Hepatocyte (in vitro differentiated cells): Measurements from ENCODE around the gene PACSIN2. TPM values are rescaled to one million over a fixed set of nuclear protein-coding genes. Genes with fewer than 3 reads are reported as not detected.

Experiments used
- DNase-seq: peaks from one replicate; pipeline ENCODE4 v3.0.0-alpha.2; 2016; ENCODE audit warnings: low spot score
- H2AFZ ChIP-seq: fragments of 200-600 bp; sonication (generic); 2 replicates; pipeline ENCODE4 v1.6.0; 2016; ENCODE audit warnings: antibody characterized with exemption, mild to moderate bottlenecking
- H3K27ac ChIP-seq: fragments of 200-600 bp; sonication (generic); 2 replicates; pipeline ENCODE4 v1.5.1; 2016; ENCODE audit warnings: mild to moderate bottlenecking
- H3K27me3 ChIP-seq: fragments of 200-600 bp; sonication (generic); 2 replicates; pipeline ENCODE4 v1.6.1; 2016
- H3K36me3 ChIP-seq: fragments of 200-600 bp; sonication (generic); replicated peaks from 2 replicates; pipeline ENCODE4 v1.5.1; 2016; ENCODE audit warnings: low read depth; ENCODE audit not compliant: insufficient read depth
- H3K4me1 ChIP-seq: fragments of 200-600 bp; sonication (generic); 2 replicates; pipeline ENCODE4 v1.5.1; 2016; ENCODE audit warnings: mild to moderate bottlenecking, moderate library complexity; ENCODE audit not compliant: insufficient read depth
- H3K4me2 ChIP-seq: fragments of 200-600 bp; sonication (generic); 2 replicates; pipeline ENCODE4 v1.6.0; 2016
- H3K4me3 ChIP-seq: fragments of 200-600 bp; sonication (generic); 2 replicates; pipeline ENCODE4 v1.5.1; 2016; ENCODE audit warnings: mild to moderate bottlenecking
- H3K79me2 ChIP-seq: fragments of 200-600 bp; sonication (generic); 2 replicates; pipeline ENCODE4 v1.6.0; 2017; ENCODE audit warnings: mild to moderate bottlenecking
- H3K9me2 ChIP-seq: fragments of 200-600 bp; sonication (generic); replicated peaks from 2 replicates; pipeline ENCODE4 v1.6.0; 2017; ENCODE audit warnings: mild to moderate bottlenecking; ENCODE audit not compliant: insufficient read depth
- H3K9me3 ChIP-seq: fragments of 200-600 bp; sonication (generic); 2 replicates; pipeline ENCODE4 v1.5.1; 2016; ENCODE audit warnings: low read depth, mild to moderate bottlenecking
- H4K20me1 ChIP-seq: fragments of 200-600 bp; sonication (generic); 2 replicates; pipeline ENCODE4 v1.6.0; 2016; ENCODE audit warnings: mild to moderate bottlenecking; ENCODE audit not compliant: insufficient read depth, poor library complexity, severe bottlenecking
- CTCF ChIP-seq: fragments of 200-600 bp; sonication (generic); IDR thresholded peaks from 2 replicates; pipeline ENCODE4 v1.5.1; 2016; ENCODE audit warnings: antibody characterized with exemption, mild to moderate bottlenecking; ENCODE audit not compliant: poor library complexity
- EZH2 ChIP-seq: fragments of 200-600 bp; sonication (generic); IDR thresholded peaks from 2 replicates; pipeline ENCODE4 v1.6.1; 2016; ENCODE audit warnings: antibody characterized with exemption, mild to moderate bottlenecking, borderline replicate concordance
- EZH2phosphoT487 ChIP-seq: fragments of 200-600 bp; sonication (generic); IDR thresholded peaks from one replicate; pipeline ENCODE4 v1.6.1; 2018; ENCODE audit warnings: antibody characterized with exemption, mild to moderate bottlenecking, low read depth, moderate library complexity; ENCODE audit not compliant: unreplicated experiment, severe bottlenecking
- WGBS: methylation state at CpG from one replicate; pipeline ENCODE4 v1.1.6; 2016; ENCODE audit warnings: low lambda C conversion rate; ENCODE audit errors: missing lambda C conversion rate; 5-methylcytosine and 5-hydroxymethylcytosine counted together
- polyA plus RNA-seq: library from polyadenylated mRNA; unstranded; fragments of >200 nt; fragmentation: Nextera tagmentation; extraction: Ambion mirVana; gene quantifications from 2 replicates; pipeline ENCODE4 v1.2.1, GENCODE V29; 2016
- total RNA-seq: library from RNA; depleted of rRNA; stranded (reverse); fragments of >200 nt; gene quantifications from 2 replicates; pipeline ENCODE4 v1.2.3, GENCODE V29; 2014

PACSIN2 gene
- total and polyA plus RNA-seq, 2 experiments from 2014 or later = 77.7 to 86.3 TPM

DNA sequence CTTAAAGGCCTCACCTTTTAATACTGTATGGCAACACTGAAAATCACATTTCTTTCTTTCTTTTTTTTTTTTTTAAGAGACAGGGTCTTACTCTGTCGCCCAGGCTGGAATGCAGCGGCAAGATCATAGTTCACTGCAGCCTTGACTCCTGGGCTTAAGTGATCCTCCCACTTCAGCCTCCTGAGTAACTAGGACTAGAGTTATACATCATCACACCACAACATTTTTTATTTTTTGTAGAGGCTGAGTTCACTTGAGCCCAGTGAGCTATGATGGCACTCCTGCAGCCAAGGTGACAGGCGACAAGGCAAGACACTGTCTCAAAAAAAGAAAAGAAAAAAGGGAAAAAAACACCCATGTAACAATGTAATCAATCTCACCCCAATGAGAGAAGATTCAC lies 167.8 kb downstream of the PACSIN2 start:
- Histone ChIP-seq H3K27ac (no peak overlapping the region), H3K4me2 (no peak overlapping the region), H2AFZ (no peak overlapping the region), H3K79me2 (peaks cover 77% of the 10 kb centered on the region), H3K27me3 (no peaks in the 10 kb centered on the region), H3K4me1 (peaks cover 3% of the 10 kb centered on the region), H3K4me3 (no peak overlapping the region), H3K9me3 (no peaks in the 10 kb centered on the region), H3K9me2 (no peaks in the 10 kb centered on the region), H3K36me3 (no peaks in the 10 kb centered on the region), H4K20me1 (peaks cover 60% of the 10 kb centered on the region)
- 84% methylated on average over 3 of the region's 3 CpGs for WGBS
- DNase-seq = no peak
- TF ChIP-seq CTCF = no peak
- TF ChIP-seq EZH2 = no peak
- TF ChIP-seq EZH2phosphoT487 = no peak

DNA sequence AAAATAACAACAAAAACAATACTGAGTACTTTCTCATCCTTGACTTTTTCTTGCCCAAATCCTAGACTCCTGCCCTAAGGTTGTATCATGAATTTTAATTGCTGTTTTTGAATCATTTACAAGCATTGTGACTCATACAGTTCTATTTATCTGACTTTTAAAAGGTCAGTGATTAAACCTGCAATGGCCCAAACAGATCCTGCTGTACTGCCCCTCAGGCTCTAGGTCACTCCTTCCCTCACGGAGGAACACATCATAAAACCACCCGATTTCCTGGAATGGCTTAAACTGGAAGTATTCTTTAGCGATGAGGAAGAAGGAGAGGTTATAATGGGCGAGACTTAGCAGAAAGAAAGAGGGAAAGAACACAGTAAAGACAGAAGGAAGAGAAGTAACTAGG lies 170.2 kb downstream of the PACSIN2 start:
- H3K79me2 ChIP-seq = peaks cover 62% of the 10 kb centered on the region
- H4K20me1 ChIP-seq = peaks cover 36% of the 10 kb centered on the region
- H3K4me1 ChIP-seq = peaks cover 3% of the 10 kb centered on the region
- DNase-seq = no peak
- 45% methylated on average over 4 of the region's 4 CpGs for WGBS
- TF ChIP-seq EZH2phosphoT487 (no peak), EZH2 (no peak), CTCF (no peak)
- H3K27me3 ChIP-seq = no peaks in the 10 kb centered on the region
- H3K9me3 ChIP-seq = no peaks in the 10 kb centered on the region
- peak overlapping the region; percentile 27 for H3K4me2 ChIP-seq
- H3K36me3 ChIP-seq = no peaks in the 10 kb centered on the region
- H2AFZ ChIP-seq = no peak overlapping the region
- H3K4me3 ChIP-seq = no peak overlapping the region
- no peaks in the 10 kb centered on the region for H3K9me2 ChIP-seq
- H3K27ac ChIP-seq = peak overlapping the region; percentile 79

GRCh38 chr22:42842658-42843370 lies 172.1 kb downstream of the PACSIN2 start:
- Histone ChIP-seq H3K27ac (no peak overlapping the region), H3K79me2 (peaks cover 44% of the 10 kb centered on the region), H3K9me3 (no peaks in the 10 kb centered on the region), H3K9me2 (no peaks in the 10 kb centered on the region), H3K4me1 (no peaks in the 10 kb centered on the region), H3K4me3 (no peak overlapping the region), H2AFZ (no peak overlapping the region), H4K20me1 (peaks cover 22% of the 10 kb centered on the region), H3K27me3 (no peaks in the 10 kb centered on the region), H3K4me2 (no peak overlapping the region), H3K36me3 (no peaks in the 10 kb centered on the region)
- TF ChIP-seq EZH2 (no peak), EZH2phosphoT487 (no peak), CTCF (no peak)
- WGBS = 89% methylated on average over 14 of the region's 14 CpGs
- DNase-seq = no peak
